Stomach (tissue), 9 donors: ENCODE results near the gene BCL6. TPM values are rescaled to one million over a fixed set of nuclear protein-coding genes. Genes with fewer than 3 reads are reported as not detected.
A peak's percentile ranks its signal among the peaks of the same experiment; 100 is the strongest.

ENCODE experiments used
- DNase-seq, 2 donors: peaks; one replicate each; pipeline versions ENCODE4 v3.0.0 to v3.0.0-alpha.2; 2013 to 2019
- H3K27ac ChIP-seq, 5 donors: fragments of 200-600 bp in 4 of 5; sonication (generic) in 4 of 5; one replicate each; pipeline ENCODE4 v1.5.1; 2013 to 2019; ENCODE audit warnings: mild to moderate bottlenecking in 1 of 5, moderate library complexity in 1 of 5
- H3K27me3 ChIP-seq, 3 donors: fragments of 200-600 bp; sonication (generic); one replicate each; pipeline ENCODE4 v1.5.1; 2017 to 2019; ENCODE audit warnings: mixed run types in 1 of 3
- H3K36me3 ChIP-seq, 4 donors: fragments of 200-600 bp; sonication (generic); 1 replicate in 3 of 4; 2 replicates in 1 of 4; pipeline ENCODE4 v1.5.1; 2016 to 2019
- H3K4me1 ChIP-seq, 4 donors: fragments of 200-600 bp; sonication (generic); one replicate each; pipeline ENCODE4 v1.5.1; 2016 to 2019
- H3K4me3 ChIP-seq, 4 donors: fragments of 200-600 bp; sonication (generic) in 3 of 4; one replicate each; pipeline ENCODE4 v1.5.1; 2016 to 2019; ENCODE audit warnings: mild to moderate bottlenecking in 1 of 4
- H3K9me3 ChIP-seq, 4 donors: fragments of 200-600 bp; sonication (generic); one replicate each; pipeline ENCODE4 v1.5.1; 2016 to 2019
- EP300 ChIP-seq: sonication (generic); formaldehyde crosslinking; IDR thresholded peaks from one replicate; pipeline ENCODE4 v1.6.1; 2017; ENCODE audit warnings: antibody characterized with exemption
- POLR2A ChIP-seq, 4 donors: fragments of 450-650 bp; IDR thresholded peaks; one replicate each; pipeline ENCODE4 v1.6.1; 2016; ENCODE audit warnings: antibody characterized with exemption in 4 of 4, control low read depth in 2 of 4, mild to moderate bottlenecking in 1 of 4, moderate library complexity in 1 of 4
- POLR2AphosphoS5 ChIP-seq, 3 donors: sonication (generic); formaldehyde crosslinking; IDR thresholded peaks; one replicate each; pipeline ENCODE4 v1.6.1; 2016; ENCODE audit warnings: antibody characterized with exemption in 3 of 3
- WGBS, 5 donors: extraction: QIAGEN DNeasy Blood & Tissue Kit in 3 of 5; methylation state at CpG; one replicate each; pipeline versions ENCODE4 v1.1.5 to v1.1.7; 2013 to 2018; 5-methylcytosine and 5-hydroxymethylcytosine counted together
- intact Hi-C: fragments of 100-400 bp; cut with DNase I; formaldehyde crosslinking; loops from one replicate; pipeline ENCODE4 v1.15.1; 2023; ENCODE audit warnings: low total_unique reads
- polyA plus RNA-seq, 3 donors: library from polyadenylated mRNA; stranded (reverse); fragments of 200-250 nt; gene quantifications; one replicate each; pipeline ENCODE4 v1.2.3, GENCODE V29; 2013
- total RNA-seq, 5 donors: library from RNA; depleted of rRNA; stranded (reverse); fragments of >200 nt; gene quantifications; one replicate each; pipeline versions ENCODE4 v1.1.0 to v1.2.3, GENCODE V29; 2014 to 2016
- TF ChIP-seq, protein P1 (sequence below), 7 experiments: fragments of 450-650 bp in 4 of 7; fragments of 200-600 bp in 3 of 7; sonication (generic) in 3 of 7; IDR thresholded peaks; one replicate each; pipeline ENCODE4 v1.5.1; 2016 to 2019; ENCODE audit warnings: antibody characterized with exemption in 7 of 7, control low read depth in 2 of 7, mild to moderate bottlenecking in 1 of 7
- donor health status: healthy with polysubstance abuse.
- donor health status: Bipolar disorder and iron deficiency.
- donor health status: healthy.

Gene BCL6
- total and polyA plus RNA-seq, 8 donors, result 11.1 to 112 (median 37.7) TPM

DNA sequence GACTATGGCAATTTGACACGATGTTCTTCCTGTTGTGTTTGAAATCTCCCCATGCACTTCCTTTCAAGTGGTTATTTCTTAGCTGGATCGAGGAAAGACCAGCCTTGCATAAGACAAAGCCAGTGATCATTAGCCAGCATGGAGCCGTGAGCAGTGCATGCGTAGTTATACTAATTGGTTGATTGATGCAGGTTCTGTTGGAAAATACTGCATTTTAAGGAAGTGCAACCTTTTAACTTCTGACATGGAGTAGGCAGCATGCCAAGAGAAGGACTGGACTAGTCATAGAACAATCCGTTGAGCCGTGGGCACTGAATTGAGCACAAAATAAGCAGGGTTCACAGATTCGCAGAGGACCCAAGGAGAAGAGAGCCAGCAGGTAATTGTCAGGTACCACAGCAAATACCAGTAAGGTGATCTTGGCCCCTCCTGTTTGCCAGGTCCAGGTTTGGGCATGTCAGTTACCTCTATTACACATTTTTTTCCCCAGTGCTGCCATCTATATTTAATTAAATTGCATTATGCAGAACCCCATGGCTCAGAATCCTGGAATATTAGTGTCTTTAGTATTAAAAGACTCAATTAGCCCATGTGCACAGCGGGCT, 29.0 kb upstream of the BCL6 start:
- Histone ChIP-seq H3K4me1 (no peaks in the 10 kb centered on the region), H3K36me3 (no peaks in the 10 kb centered on the region), H3K4me3 (no peak overlapping the region), H3K9me3 (no peaks in the 10 kb centered on the region), H3K27me3 (no peaks in the 10 kb centered on the region), H3K27ac (peak overlapping the region in 2 of 5 donors; percentile 0 to 47)
- 66 to 85% (median 78%) methylated on average over 8 of the region's 8 CpGs for WGBS, 5 donors
- intact Hi-C loops, result no loop called here
- no peak for TF ChIP-seq EP300
- no peak for TF ChIP-seq POLR2AphosphoS5 (IDR thresholded peaks at IDR 0.05)
- TF ChIP-seq POLR2A (IDR thresholded peaks at IDR 0.05), result no peak
- TF ChIP-seq, protein P1, sequence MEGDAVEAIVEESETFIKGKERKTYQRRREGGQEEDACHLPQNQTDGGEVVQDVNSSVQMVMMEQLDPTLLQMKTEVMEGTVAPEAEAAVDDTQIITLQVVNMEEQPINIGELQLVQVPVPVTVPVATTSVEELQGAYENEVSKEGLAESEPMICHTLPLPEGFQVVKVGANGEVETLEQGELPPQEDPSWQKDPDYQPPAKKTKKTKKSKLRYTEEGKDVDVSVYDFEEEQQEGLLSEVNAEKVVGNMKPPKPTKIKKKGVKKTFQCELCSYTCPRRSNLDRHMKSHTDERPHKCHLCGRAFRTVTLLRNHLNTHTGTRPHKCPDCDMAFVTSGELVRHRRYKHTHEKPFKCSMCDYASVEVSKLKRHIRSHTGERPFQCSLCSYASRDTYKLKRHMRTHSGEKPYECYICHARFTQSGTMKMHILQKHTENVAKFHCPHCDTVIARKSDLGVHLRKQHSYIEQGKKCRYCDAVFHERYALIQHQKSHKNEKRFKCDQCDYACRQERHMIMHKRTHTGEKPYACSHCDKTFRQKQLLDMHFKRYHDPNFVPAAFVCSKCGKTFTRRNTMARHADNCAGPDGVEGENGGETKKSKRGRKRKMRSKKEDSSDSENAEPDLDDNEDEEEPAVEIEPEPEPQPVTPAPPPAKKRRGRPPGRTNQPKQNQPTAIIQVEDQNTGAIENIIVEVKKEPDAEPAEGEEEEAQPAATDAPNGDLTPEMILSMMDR (IDR thresholded peaks at IDR 0.05), result no peak
- peak in 1 of 2 donors; percentile 36 for DNase-seq

DNA sequence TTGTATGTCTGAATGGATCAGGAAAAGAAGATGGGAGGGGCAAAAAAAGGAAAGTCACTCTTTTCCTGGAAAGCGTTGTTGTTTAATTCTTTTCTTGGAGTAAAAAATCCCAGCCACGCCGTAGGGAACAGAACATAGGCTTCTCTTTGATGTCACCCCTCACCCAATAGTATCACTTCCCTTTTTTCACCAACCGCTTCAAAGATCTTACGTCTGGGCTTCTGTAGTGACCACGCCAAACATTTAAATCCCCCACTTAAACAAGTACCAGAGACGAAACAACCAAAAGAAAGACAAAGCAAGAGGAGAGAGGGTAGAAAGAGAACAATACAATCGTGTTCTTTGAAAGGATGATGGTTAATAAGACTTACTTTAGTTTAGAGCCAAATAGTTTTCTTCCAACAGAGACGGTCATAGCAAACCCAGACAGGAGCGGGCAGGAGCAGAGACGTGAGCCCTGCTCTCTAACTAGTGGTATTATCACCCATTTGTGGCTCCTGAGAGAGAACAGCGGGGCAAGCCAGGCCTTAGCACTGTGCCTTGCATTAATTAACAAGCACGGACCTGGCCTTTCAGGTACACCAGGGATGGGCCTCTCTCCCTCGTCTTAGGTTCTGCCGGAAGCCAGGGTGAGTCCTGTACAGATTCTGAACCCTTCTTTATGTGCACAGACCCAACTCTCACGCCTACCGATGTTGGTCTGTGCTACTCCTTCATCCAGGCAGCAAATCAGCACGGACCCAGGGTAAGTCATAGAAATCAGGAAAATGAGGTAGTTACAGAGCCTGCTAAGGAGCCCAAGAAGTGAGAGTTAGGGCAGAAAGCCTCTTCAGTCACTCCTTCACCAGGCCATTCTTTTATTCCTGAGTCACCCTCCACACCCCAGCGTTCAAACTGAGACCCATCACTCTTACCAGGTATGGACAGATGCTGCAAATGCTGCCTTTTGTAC, 28.2 kb upstream of the BCL6 start:
- intact Hi-C loops, result no loop called here
- H3K36me3 ChIP-seq, result no peaks in the 10 kb centered on the region
- H3K4me3 ChIP-seq, result no peak overlapping the region
- H3K27ac ChIP-seq, result peak overlapping the region in 2 of 5 donors; percentile 0 to 47
- no peaks in the 10 kb centered on the region for H3K4me1 ChIP-seq
- TF ChIP-seq EP300 (no peak), POLR2A (IDR thresholded peaks at IDR 0.05) (no peak), POLR2AphosphoS5 (IDR thresholded peaks at IDR 0.05) (no peak)
- TF ChIP-seq, protein P1 (IDR thresholded peaks at IDR 0.05), result no peak
- WGBS, 5 donors, result 83 to 92% (median 87%) methylated on average over 19 of the region's 19 CpGs
- no peaks in the 10 kb centered on the region for H3K9me3 ChIP-seq
- no peaks in the 10 kb centered on the region for H3K27me3 ChIP-seq
- peak in 1 of 2 donors; percentile 28 for DNase-seq

DNA sequence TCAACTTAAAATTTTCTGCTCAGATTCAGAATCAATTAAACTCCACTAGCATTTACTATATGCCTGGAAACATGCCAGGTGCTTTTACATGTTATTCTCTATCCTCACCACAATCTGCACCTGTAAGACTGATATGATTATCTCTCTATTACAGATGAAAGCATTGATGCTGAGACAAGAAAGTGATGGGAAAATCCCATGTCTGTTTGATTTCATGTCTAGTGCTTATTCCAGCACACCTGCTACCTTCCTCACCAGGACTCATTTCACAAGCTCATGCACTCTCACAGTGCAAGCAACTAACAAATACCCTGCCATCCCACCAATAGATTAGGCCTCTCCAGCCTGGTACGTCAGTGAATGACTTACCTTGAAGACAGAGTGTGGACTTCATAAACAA, 25.0 kb upstream of the BCL6 start:
- Histone ChIP-seq H3K27ac (no peak overlapping the region), H3K4me1 (no peaks in the 10 kb centered on the region), H3K9me3 (no peaks in the 10 kb centered on the region), H3K4me3 (no peak overlapping the region), H3K36me3 (no peaks in the 10 kb centered on the region), H3K27me3 (no peaks in the 10 kb centered on the region)
- 68 to 94% (median 88%) methylated on average over 1 of the region's 1 CpG for WGBS, 5 donors
- intact Hi-C loops, result no loop called here
- no peak for TF ChIP-seq EP300
- TF ChIP-seq POLR2A (IDR thresholded peaks at IDR 0.05), result no peak
- TF ChIP-seq, protein P1 (IDR thresholded peaks at IDR 0.05), result no peak
- TF ChIP-seq POLR2AphosphoS5 (IDR thresholded peaks at IDR 0.05), result no peak
- no peak for DNase-seq

DNA sequence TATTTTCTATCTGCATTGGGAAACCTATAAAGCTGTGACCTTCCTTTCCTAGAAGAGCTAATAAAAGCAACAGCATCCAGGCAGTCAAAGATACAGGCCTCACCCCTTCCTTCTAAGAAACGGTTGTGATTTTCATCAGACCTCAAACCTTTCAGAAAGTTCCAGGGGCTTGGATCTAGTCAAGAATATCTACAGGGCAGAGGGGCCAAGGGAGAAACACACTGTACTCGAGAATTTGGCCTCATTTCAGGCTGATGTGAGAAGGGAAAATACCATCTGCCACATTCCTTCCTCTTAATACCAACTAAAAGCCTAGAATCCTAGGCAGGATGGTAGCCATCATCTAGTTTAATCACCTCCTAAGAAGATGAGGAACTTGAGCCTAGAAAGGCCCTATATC, 24.5 kb upstream of the BCL6 start:
- Histone ChIP-seq H3K27me3 (no peaks in the 10 kb centered on the region), H3K27ac (no peak overlapping the region), H3K4me1 (peaks cover 0 to under 1% (median 0%) of the 10 kb centered on the region in 4 donors), H3K9me3 (no peaks in the 10 kb centered on the region), H3K4me3 (no peak overlapping the region), H3K36me3 (no peaks in the 10 kb centered on the region)
- intact Hi-C loops, result no loop called here
- no peak for DNase-seq
- TF ChIP-seq, protein P1 (IDR thresholded peaks at IDR 0.05), result no peak
- no peak for TF ChIP-seq EP300
- no peak for TF ChIP-seq POLR2AphosphoS5 (IDR thresholded peaks at IDR 0.05)
- no peak for TF ChIP-seq POLR2A (IDR thresholded peaks at IDR 0.05)
- WGBS, 5 donors, result 17 to 31% (median 25%) methylated on average over 2 of the region's 2 CpGs
